Stomach smooth muscle (tissue), 2 donors: ENCODE results near the gene FAM186B.

Experiments
- H3K27ac ChIP-seq: one replicate; pipeline ENCODE4 v1.7.0; 2013; ENCODE audit warnings: mild to moderate bottlenecking, low read length, inconsistent platforms
- H3K27me3 ChIP-seq, 2 donors: one replicate each; pipeline ENCODE4 v1.7.0; 2013; ENCODE audit warnings: low read length in 2 of 2; ENCODE audit not compliant: insufficient read depth in 2 of 2, control insufficient read depth in 1 of 2
- H3K36me3 ChIP-seq, 2 donors: one replicate each; pipeline ENCODE4 v1.7.0; 2013; ENCODE audit warnings: low read length in 2 of 2; ENCODE audit not compliant: control insufficient read depth in 2 of 2, insufficient read depth in 2 of 2
- H3K4me1 ChIP-seq: one replicate; pipeline ENCODE4 v1.7.0; 2013; ENCODE audit warnings: low read length; ENCODE audit not compliant: control insufficient read depth, insufficient read depth
- H3K4me3 ChIP-seq, 2 donors: one replicate each; pipeline ENCODE4 v1.7.0; 2013; ENCODE audit warnings: low read length in 2 of 2
- H3K9ac ChIP-seq, 2 donors: one replicate each; pipeline ENCODE4 v1.7.0; 2013; ENCODE audit warnings: low read length in 2 of 2, mild to moderate bottlenecking in 1 of 2
- H3K9me3 ChIP-seq, 2 donors: one replicate each; pipeline ENCODE4 v1.7.0; 2013; ENCODE audit warnings: low read length in 2 of 2; ENCODE audit not compliant: control insufficient read depth in 2 of 2
- donor health status: healthy.
- donor health status: Pancreatic carcinoma.

The FAM186B gene

DNA sequence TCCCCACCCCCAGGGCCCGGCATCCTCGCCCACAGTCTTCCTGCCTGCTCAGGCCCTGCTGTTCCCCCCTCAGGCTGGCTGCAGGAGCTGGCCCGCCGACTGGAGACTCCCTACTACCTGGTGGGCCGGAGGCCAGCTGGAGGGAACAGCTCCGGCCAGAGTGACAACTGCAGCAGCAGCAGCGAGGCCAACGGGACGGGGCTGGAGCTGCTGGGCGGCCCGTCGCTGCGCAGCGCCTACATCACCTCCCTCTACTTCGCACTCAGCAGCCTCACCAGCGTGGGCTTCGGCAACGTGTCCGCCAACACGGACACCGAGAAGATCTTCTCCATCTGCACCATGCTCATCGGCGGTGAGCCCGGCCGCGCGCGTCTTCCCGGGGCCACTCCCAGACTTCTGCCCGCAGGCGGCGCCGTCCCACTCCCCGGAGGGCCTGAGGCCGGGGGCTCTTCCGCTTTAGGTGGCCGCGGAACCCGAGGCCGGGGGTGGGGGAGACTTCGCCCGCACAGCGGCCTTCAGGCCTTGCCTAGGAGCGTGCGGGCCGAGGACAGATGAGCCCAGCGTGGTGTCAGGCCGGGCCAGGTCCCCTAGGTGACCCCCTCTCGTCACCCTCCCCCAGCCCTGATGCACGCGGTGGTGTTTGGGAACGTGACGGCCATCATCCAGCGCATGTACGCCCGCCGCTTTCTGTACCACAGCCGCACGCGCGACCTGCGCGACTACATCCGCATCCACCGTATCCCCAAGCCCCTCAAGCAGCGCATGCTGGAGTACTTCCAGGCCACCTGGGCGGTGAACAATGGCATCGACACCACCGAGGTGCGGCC lies 56.4 kb downstream of the FAM186B start:
- H3K9me3 ChIP-seq, result no peaks in the 10 kb centered on the region
- no peak overlapping the region for H3K27ac ChIP-seq
- H3K4me3 ChIP-seq, result peak overlapping the region; percentile 49 to 69
- peaks cover 24 to 29% of the 10 kb centered on the region in 2 donors for H3K27me3 ChIP-seq
- H3K4me1 ChIP-seq, result peaks cover 13% of the 10 kb centered on the region
- no peaks in the 10 kb centered on the region for H3K36me3 ChIP-seq
- peak overlapping the region; percentile 35 to 47 for H3K9ac ChIP-seq

DNA sequence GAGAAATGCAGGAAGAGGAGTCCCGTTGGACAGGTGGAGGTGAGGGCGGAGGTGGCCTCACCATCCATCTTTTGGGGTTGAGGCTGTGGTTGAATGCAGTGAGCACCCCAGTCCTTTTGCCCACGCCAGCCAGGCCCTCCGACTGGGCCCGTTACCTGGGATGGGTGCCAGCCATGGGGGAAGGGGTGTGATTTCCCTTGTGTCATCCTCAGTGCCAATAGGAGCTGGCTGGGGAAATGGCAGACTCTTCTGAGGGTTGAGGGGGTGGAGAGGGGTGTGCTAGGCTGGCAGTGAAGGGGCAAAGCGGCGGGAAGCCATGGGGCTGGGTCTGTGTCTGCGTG lies 57.0 kb downstream of the FAM186B start:
- H3K27ac ChIP-seq, result no peak overlapping the region
- peaks cover 13% of the 10 kb centered on the region for H3K4me1 ChIP-seq
- H3K36me3 ChIP-seq, result no peaks in the 10 kb centered on the region
- H3K27me3 ChIP-seq, result peaks cover 24 to 33% of the 10 kb centered on the region in 2 donors
- peak overlapping the region; percentile 49 to 69 for H3K4me3 ChIP-seq
- no peaks in the 10 kb centered on the region for H3K9me3 ChIP-seq
- H3K9ac ChIP-seq, result peak overlapping the region in 1 of 2 donors; percentile 47

DNA sequence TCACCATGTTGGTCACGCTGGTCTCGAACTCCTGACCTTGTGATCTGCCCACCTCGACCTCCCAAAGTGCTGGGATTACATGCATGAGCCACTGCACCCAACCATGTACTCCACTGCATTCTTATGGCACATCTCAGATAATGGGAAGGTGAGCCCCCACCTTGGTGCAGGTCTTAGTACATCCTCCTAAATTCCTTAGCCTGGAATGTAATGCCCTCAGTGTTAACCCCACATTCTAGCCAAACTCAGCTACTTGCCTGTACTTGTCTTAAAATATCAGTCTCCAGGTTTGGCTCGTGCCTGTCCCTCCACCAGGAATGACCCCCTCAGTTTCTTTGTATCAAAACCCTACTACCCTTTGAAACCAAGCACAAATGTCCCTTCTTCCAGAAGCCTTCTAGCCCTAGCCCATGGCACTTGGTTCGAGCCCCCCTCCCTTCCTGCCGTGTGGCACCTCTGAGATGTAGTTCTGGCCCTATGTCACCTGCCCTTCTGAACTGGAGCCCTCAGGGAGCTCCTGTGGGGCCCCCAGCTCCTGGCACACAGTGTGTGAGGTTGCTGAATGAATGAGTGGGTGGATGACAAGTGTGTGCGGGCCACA lies 58.2 kb downstream of the FAM186B start:
- Histone ChIP-seq H3K9ac (no peak overlapping the region), H3K36me3 (no peaks in the 10 kb centered on the region), H3K9me3 (no peaks in the 10 kb centered on the region), H3K4me1 (peaks cover 13% of the 10 kb centered on the region), H3K27me3 (peaks cover 24 to 35% of the 10 kb centered on the region in 2 donors), H3K27ac (no peak overlapping the region), H3K4me3 (no peak overlapping the region)

DNA sequence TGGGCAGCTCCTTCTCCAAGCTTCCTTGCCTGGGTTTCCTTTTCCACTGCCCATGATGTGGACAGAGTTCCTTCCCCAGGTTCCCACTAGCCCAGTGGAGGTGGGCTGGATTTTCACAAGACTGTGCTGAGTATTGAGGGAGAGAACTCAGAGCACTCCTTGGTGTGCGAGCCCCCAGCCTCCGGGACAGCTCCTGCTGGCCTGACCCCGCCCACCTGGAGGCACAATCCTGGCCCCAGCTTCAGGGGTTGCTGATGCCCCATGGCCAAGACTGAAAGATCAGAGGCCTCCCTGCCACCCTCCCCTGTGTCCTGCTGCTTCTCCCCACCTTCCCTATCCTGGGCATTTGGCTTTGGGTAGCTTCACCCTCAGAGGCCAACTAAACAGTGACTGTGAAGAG lies 59.0 kb downstream of the FAM186B start:
- no peak overlapping the region for H3K9ac ChIP-seq
- no peaks in the 10 kb centered on the region for H3K36me3 ChIP-seq
- H3K27ac ChIP-seq, result no peak overlapping the region
- no peaks in the 10 kb centered on the region for H3K9me3 ChIP-seq
- peaks cover 13% of the 10 kb centered on the region for H3K4me1 ChIP-seq
- H3K27me3 ChIP-seq, result peaks cover 25 to 35% of the 10 kb centered on the region in 2 donors
- no peak overlapping the region for H3K4me3 ChIP-seq

- peaks cover 13% of the 10 kb centered on the region for H3K4me1 ChIP-seq
- H3K9me3 ChIP-seq, result no peaks in the 10 kb centered on the region
- H3K27me3 ChIP-seq, result peaks cover 27 to 35% of the 10 kb centered on the region in 2 donors
- H3K36me3 ChIP-seq, result no peaks in the 10 kb centered on the region
- no peak overlapping the region for H3K4me3 ChIP-seq
- no peak overlapping the region for H3K27ac ChIP-seq
- no peak overlapping the region for H3K9ac ChIP-seq
Observed at GRCh38 chr12:49545815-49546214, 59.6 kb downstream of the FAM186B start.

DNA sequence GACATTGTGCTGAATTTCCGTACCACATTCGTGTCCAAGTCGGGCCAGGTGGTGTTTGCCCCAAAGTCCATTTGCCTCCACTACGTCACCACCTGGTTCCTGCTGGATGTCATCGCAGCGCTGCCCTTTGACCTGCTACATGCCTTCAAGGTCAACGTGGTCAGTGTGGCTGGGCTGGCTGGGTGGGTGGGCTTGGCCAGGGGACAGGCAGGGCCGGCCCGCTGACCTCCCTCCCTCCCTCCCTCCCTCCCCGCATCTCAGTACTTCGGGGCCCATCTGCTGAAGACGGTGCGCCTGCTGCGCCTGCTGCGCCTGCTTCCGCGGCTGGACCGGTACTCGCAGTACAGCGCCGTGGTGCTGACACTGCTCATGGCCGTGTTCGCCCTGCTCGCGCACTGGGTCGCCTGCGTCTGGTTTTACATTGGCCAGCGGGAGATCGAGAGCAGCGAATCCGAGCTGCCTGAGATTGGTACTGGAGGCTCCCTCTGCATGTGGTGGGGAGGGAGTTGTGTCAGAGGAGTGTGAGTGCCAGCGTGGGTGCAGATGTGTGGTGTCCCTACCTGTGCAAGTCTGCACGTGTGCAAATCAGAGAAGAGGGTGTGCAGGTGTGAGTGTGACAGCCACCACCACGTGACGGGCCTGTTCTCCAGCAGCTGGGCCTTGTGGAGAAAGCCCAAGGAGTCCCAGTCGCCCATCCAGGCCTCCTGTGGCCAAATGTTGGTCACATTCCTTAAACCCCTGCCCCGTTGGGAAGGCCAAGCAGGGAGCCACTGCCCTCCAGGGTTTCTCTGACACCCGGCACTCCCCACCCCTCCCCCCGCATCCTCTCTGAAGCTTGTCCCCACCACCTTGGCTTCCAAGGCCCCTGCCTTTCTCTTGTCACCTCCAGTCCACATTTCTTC lies 61.3 kb downstream of the FAM186B start:
- no peak overlapping the region for H3K27ac ChIP-seq
- peaks cover 12% of the 10 kb centered on the region for H3K4me1 ChIP-seq
- no peak overlapping the region for H3K9ac ChIP-seq
- H3K36me3 ChIP-seq, result no peaks in the 10 kb centered on the region
- H3K9me3 ChIP-seq, result no peaks in the 10 kb centered on the region
- no peak overlapping the region for H3K4me3 ChIP-seq
- peaks cover 36 to 44% of the 10 kb centered on the region in 2 donors for H3K27me3 ChIP-seq

DNA sequence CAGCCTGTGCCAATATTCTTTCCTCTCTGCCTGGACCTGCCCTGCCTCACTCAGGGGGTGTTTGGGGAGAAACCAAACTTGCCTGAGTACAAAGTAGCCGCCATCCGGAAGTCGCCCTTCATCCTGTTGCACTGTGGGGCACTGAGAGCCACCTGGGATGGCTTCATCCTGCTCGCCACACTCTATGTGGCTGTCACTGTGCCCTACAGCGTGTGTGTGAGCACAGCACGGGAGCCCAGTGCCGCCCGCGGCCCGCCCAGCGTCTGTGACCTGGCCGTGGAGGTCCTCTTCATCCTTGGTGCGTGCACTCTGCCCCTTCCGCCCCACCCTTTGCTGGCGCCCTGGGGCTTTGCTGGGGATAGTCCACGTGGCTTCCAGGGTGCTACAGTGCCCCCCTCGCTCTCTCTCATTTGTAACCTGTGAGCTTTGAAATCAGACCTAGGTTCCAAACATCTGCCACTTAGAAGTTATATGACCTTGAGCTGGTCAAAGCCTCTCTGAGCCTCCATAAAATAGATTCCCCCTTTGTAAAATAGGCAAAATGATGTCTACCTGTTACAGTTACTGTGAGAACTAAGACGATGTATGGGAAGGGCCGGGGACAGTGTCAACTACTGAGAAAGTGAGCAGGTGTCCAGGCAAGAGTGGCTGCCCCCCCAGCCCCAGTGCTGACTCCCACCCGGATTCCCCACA lies 62.1 kb downstream of the FAM186B start:
- Histone ChIP-seq H3K9me3 (no peaks in the 10 kb centered on the region), H3K4me3 (no peak overlapping the region), H3K4me1 (peaks cover 9% of the 10 kb centered on the region), H3K27me3 (peaks cover 31 to 43% of the 10 kb centered on the region in 2 donors), H3K9ac (no peak overlapping the region), H3K27ac (no peak overlapping the region), H3K36me3 (no peaks in the 10 kb centered on the region)

DNA sequence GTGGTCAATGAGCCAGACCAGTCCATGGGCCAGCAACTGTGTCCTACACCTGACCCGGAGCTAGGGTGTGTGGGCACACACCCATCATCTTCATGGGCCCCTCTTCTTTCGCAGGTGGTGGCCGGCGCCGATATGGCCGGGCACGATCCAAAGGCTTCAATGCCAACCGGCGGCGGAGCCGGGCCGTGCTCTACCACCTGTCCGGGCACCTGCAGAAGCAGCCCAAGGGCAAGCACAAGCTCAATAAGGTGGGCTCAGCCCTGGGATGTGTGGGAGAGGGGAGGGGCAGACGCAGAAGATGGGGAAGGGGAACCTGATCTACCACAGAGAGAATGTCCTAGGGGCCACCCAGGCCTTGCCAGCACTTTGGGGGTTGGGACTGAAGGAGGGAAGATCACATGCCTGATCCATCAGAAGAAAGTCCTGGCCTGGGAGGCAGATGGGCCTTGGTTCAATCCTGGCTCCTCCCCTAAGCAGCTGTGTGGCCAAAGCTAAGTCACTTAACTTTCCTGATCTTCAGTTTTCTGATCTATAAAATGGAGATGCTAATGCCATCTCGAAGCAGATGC lies 62.8 kb downstream of the FAM186B start:
- no peaks in the 10 kb centered on the region for H3K36me3 ChIP-seq
- no peak overlapping the region for H3K4me3 ChIP-seq
- peaks cover 14% of the 10 kb centered on the region for H3K4me1 ChIP-seq
- H3K27me3 ChIP-seq, result peaks cover 31 to 48% of the 10 kb centered on the region in 2 donors
- no peak overlapping the region for H3K27ac ChIP-seq
- no peak overlapping the region for H3K9ac ChIP-seq
- no peaks in the 10 kb centered on the region for H3K9me3 ChIP-seq

- no peaks in the 10 kb centered on the region for H3K36me3 ChIP-seq
- peaks cover 35 to 50% of the 10 kb centered on the region in 2 donors for H3K27me3 ChIP-seq
- H3K4me3 ChIP-seq, result no peak overlapping the region
- H3K9me3 ChIP-seq, result no peaks in the 10 kb centered on the region
- H3K4me1 ChIP-seq, result peaks cover 19% of the 10 kb centered on the region
- no peak overlapping the region for H3K27ac ChIP-seq
- H3K9ac ChIP-seq, result no peak overlapping the region
Observed at GRCh38 chr12:49541911-49542505, 63.4 kb downstream of the FAM186B start.
